ENCODE results near the gene UBE2O. TPM values are rescaled to one million over a fixed set of nuclear protein-coding genes. Genes with fewer than 3 reads are reported as not detected.

UBE2O gene
- total and polyA plus RNA-seq, 8 donors: 10.4 to 19.8 (median 15.9) TPM

DNA sequence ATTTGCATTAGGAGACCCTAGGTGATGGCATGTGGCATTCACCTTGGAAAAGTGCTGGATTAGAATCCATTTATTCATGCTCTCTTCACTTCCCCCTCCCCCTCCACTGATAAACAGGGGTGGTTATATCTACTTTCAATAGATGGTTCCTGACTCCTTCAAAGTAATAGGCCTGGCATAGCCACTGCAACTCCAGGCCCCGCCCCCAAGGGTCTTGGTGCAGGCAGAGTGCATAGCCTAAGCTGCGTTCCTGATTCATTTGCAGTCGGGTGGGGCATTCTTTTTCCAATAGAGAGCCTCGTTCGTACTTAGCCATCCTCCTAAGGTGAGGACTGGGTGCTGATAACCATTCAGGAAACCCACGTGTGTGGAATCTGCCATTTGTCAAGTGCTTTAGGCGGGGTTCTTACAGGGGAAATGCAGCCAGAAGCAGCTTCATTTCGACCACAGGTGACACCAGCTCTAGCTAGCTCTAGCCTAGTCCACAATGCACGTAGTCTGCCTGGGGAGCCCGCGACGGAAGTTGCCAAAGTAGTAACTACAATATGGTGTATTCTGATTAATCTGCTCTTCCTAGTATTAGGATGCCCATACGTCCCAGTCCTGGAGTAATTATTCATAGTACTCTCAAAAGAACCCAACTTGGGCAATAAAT lies 11.1 kb downstream of the UBE2O start:
- DNase-seq: no peak
- H3K36me3 ChIP-seq: no peaks in the 10 kb centered on the region
- no peaks in the 10 kb centered on the region for H3K9me3 ChIP-seq
- TF ChIP-seq, protein P1, sequence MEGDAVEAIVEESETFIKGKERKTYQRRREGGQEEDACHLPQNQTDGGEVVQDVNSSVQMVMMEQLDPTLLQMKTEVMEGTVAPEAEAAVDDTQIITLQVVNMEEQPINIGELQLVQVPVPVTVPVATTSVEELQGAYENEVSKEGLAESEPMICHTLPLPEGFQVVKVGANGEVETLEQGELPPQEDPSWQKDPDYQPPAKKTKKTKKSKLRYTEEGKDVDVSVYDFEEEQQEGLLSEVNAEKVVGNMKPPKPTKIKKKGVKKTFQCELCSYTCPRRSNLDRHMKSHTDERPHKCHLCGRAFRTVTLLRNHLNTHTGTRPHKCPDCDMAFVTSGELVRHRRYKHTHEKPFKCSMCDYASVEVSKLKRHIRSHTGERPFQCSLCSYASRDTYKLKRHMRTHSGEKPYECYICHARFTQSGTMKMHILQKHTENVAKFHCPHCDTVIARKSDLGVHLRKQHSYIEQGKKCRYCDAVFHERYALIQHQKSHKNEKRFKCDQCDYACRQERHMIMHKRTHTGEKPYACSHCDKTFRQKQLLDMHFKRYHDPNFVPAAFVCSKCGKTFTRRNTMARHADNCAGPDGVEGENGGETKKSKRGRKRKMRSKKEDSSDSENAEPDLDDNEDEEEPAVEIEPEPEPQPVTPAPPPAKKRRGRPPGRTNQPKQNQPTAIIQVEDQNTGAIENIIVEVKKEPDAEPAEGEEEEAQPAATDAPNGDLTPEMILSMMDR (IDR thresholded peaks at IDR 0.05): no peak
- 80% methylated on average over 13 of the region's 13 CpGs for WGBS, 2 donors
- H3K27ac ChIP-seq: no peak overlapping the region
- intact Hi-C loops (cut with DNase I): no loop called here
- H3K27me3 ChIP-seq: no peaks in the 10 kb centered on the region
- H3K4me1 ChIP-seq: peaks cover 0 to 7% (median 0%) of the 10 kb centered on the region in 3 donors
- ATAC-seq: no peak
- FAIRE-seq: no peak
- H3K4me3 ChIP-seq: no peak overlapping the region

DNA sequence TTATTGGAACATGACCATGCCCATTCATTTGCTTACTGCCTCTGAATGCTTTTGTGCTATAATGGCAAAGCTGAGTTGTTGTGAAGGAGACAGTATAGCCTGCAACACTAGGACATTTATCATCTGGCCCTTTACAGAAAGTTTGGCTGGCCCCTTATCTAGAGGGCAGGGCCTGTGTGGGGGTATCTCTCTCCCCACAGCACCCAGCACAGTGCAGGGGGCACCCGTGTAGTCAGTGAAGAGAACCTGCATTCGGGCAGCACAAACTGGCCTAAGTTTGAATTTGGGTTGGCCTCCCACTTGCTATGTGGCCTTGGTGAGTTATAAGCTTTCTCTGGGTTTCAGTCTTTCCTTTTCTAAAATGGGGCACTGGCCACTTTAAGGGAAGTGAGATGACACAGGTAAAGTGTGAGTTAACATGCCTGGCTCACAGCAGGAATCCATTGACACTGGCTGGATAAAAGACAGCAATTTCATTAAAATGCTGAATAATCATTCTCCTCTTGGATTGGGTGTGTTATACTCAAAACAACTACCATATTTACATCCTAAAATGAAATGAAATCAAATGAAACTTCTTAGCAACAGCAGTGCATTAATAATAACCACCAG lies 12.1 kb downstream of the UBE2O start:
- Histone ChIP-seq H3K4me3 (no peak overlapping the region), H3K4me1 (no peaks in the 10 kb centered on the region), H3K27me3 (no peaks in the 10 kb centered on the region), H3K9me3 (no peaks in the 10 kb centered on the region), H3K36me3 (no peaks in the 10 kb centered on the region), H3K27ac (no peak overlapping the region)
- DNase-seq: no peak
- intact Hi-C loops (cut with DNase I): no loop called here
- no peak for FAIRE-seq
- TF ChIP-seq, protein P1 (IDR thresholded peaks at IDR 0.05): no peak
- 81 to 84% methylated on average over 2 of the region's 2 CpGs for WGBS, 2 donors
- no peak for ATAC-seq

DNA sequence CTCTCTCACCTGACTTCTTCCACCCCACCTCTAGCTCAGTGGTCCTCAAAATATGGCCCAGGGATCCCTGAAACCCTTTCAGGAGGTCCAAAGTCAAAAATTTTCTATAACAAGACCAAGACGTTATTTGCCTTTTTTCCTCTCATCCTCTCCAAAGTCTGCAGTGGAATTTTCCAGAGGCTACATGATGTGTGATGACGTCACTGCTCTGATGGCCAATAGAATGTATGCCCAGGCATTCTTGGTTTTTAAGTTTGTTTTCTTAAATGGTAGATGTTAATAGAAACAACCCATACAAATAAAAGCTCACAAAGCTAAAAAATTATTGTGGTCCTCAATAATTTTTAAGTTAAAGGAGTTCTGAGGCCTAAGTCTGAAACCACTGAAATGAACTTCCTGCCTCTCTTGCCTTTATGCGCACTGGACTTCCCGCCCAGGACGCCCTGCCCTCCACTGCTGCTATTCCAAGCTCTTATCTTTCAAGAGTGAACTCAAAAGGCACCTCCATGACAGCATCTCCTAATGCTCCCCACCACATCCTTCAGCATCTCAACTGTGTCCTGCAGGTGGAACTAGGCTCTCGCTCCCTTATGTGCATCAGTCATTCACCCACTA lies 13.5 kb downstream of the UBE2O start:
- TF ChIP-seq, protein P1 (IDR thresholded peaks at IDR 0.05): no peak
- no peak for FAIRE-seq
- ATAC-seq: no peak
- no peaks in the 10 kb centered on the region for H3K4me1 ChIP-seq
- no peaks in the 10 kb centered on the region for H3K27me3 ChIP-seq
- H3K4me3 ChIP-seq: no peak overlapping the region
- no peak overlapping the region for H3K27ac ChIP-seq
- intact Hi-C loops (cut with DNase I): no loop called here
- no peak for DNase-seq
- H3K36me3 ChIP-seq: no peaks in the 10 kb centered on the region
- 87 to 88% methylated on average over 6 of the region's 6 CpGs for WGBS, 2 donors
- no peaks in the 10 kb centered on the region for H3K9me3 ChIP-seq

DNA sequence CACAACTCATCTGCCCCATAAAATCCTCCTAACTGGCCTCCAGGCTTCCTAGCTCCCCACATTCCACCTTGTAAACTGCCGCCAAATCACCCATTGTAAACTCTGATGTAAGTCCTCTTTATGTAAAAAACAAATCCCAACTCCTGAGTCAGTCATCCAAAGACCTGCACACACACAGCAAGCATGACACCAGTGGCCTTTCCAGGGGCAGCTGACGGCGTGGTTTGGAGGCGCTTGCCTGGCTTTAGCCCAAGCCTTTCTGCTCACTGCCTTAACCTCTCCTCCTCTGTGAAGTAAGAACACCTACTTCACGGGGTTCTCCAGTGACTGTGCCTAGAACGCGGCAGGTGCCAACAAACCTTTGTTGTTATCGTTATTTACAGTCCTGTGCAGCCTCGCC lies 14.0 kb downstream of the UBE2O start:
- Histone ChIP-seq H3K4me3 (no peak overlapping the region), H3K4me1 (no peaks in the 10 kb centered on the region), H3K36me3 (no peaks in the 10 kb centered on the region), H3K9me3 (no peaks in the 10 kb centered on the region), H3K27ac (no peak overlapping the region), H3K27me3 (no peaks in the 10 kb centered on the region)
- FAIRE-seq: no peak
- intact Hi-C loops (cut with DNase I): no loop called here
- 41 to 51% methylated on average over 9 of the region's 9 CpGs for WGBS, 2 donors
- DNase-seq: no peak
- ATAC-seq: peak in 1 of 4 donors; percentile 32
- TF ChIP-seq, protein P1 (IDR thresholded peaks at IDR 0.05): no peak
